ENCODE measurements around the gene TEX10. TPM values are rescaled to one million over a fixed set of nuclear protein-coding genes. Genes with fewer than 3 reads are reported as not detected.

The TEX10 gene
- total and polyA plus RNA-seq, 2 donors (not counting 3 experiments of a cell fraction or from before 2014, with no cell fraction given), result 13.6 to 21.2 TPM

- no peak overlapping the region for H3K27ac ChIP-seq (ENCODE audit: insufficient read depth, low read depth, low read length)
- POLR2A ChIA-PET, result no interaction called here
- H4K20me1 ChIP-seq (replicated peaks; ENCODE audit: control insufficient read depth, extremely low read depth, insufficient read depth, low read length), result no peaks in the 10 kb centered on the region
- no peaks in the 10 kb centered on the region for H3K9me3 ChIP-seq (replicated peaks; ENCODE audit: control insufficient read depth, insufficient read depth, low read length)
- DNase-seq (ENCODE audit: low read depth, low spot score), result no peak
- no peak overlapping the region for H3K4me2 ChIP-seq (ENCODE audit: insufficient read depth, low read length)
- FAIRE-seq, result no peak
- no peak overlapping the region for H3K9ac ChIP-seq (replicated peaks; ENCODE audit: extremely low read depth, insufficient read depth, low read length)
- intact Hi-C loops (cut with micrococcal nuclease), result loop anchor here (1.0 kb wide), 1 partner anchor 52 kb away; no protein-coding TSS in a partner anchor
- BruUV-seq (replicated peaks), result no TSS peak
- no peaks in the 10 kb centered on the region for H3K79me2 ChIP-seq (ENCODE audit: control insufficient read depth, insufficient read depth, low read length)
- no peak overlapping the region for H3K4me3 ChIP-seq (replicated peaks in 1 of 3; ENCODE audit: insufficient read depth in 1 of 3, low read depth in 1 of 3, low read length in 3 of 3)
- no peaks in the 10 kb centered on the region for H3K9me1 ChIP-seq (replicated peaks; ENCODE audit: control insufficient read depth, extremely low read depth, insufficient read depth, low read length)
- no peaks in the 10 kb centered on the region for H3K27me3 ChIP-seq (ENCODE audit: control insufficient read depth in 2 of 2, insufficient read depth in 2 of 2, low read length in 2 of 2)
- TF ChIP-seq CTCF (IDR thresholded peaks at IDR 0.05; ENCODE audit: extremely low read depth in 1 of 2, insufficient read depth in 1 of 2, low read depth in 1 of 2, low read length in 2 of 2), result no peak
- H2AFZ ChIP-seq (ENCODE audit: low read depth, low read length), result no peak overlapping the region
- H3K36me3 ChIP-seq (ENCODE audit: control insufficient read depth in 2 of 2, extremely low read depth in 1 of 2, insufficient read depth in 2 of 2, low read length in 2 of 2), result no peaks in the 10 kb centered on the region
- CTCF ChIA-PET, result interaction anchor here (0.9 to 1.6 kb wide), 2 partner anchors 9 to 41 kb away, joined by 3 read pairs; no protein-coding TSS in a partner anchor
- dilution Hi-C loops (cut with MboI; ENCODE audit: extremely low pct_ligation_motif_present, low sequenced_read_pairs), result no loop called here
- no peaks in the 10 kb centered on the region for H3K4me1 ChIP-seq (ENCODE audit: control insufficient read depth, extremely low read depth, insufficient read depth, low read length)
These were observed 6.3 kb upstream of the TEX10 start for GRCh38 chr9:100359057-100359456.

GRCh38 chr9:100357501-100357900 is 4.8 kb upstream of the TEX10 start:
- no peak overlapping the region for H3K4me3 ChIP-seq (replicated peaks in 1 of 3; ENCODE audit: insufficient read depth in 1 of 3, low read depth in 1 of 3, low read length in 3 of 3)
- dilution Hi-C loops (cut with MboI; ENCODE audit: extremely low pct_ligation_motif_present, low sequenced_read_pairs) (no loop called here), intact Hi-C loops (cut with micrococcal nuclease) (no loop called here)
- TF ChIP-seq MAX (IDR thresholded peaks at IDR 0.05; ENCODE audit: insufficient read depth, insufficient read length) (no peak), CTCF (IDR thresholded peaks at IDR 0.05; ENCODE audit: extremely low read depth in 1 of 2, insufficient read depth in 1 of 2, low read depth in 1 of 2, low read length in 2 of 2) (no peak), GATA2 (IDR thresholded peaks at IDR 0.05; ENCODE audit: insufficient read depth, insufficient read length, low read depth, low read length) (no peak), POLR2A (IDR thresholded peaks at IDR 0.05; ENCODE audit: low read depth, low read length) (no peak), EZH2 (IDR thresholded peaks at IDR 0.05; ENCODE audit: borderline replicate concordance, low read depth, low read length, severe bottlenecking) (no peak), FOS (IDR thresholded peaks at IDR 0.05; ENCODE audit: borderline replicate concordance, insufficient read depth, low read length) (no peak), MYC (IDR thresholded peaks at IDR 0.05; ENCODE audit: low read depth, low read length) (no peak), POLR2AphosphoS5 (IDR thresholded peaks at IDR 0.05; ENCODE audit: insufficient read depth, low read depth, low read length) (no peak), JUN (IDR thresholded peaks at IDR 0.05; ENCODE audit: borderline replicate concordance, insufficient read depth, insufficient read length, low read depth) (no peak)
- no peaks in the 10 kb centered on the region for H3K27me3 ChIP-seq (ENCODE audit: control insufficient read depth in 2 of 2, insufficient read depth in 2 of 2, low read length in 2 of 2)
- no peaks in the 10 kb centered on the region for H3K9me1 ChIP-seq (replicated peaks; ENCODE audit: control insufficient read depth, extremely low read depth, insufficient read depth, low read length)
- POLR2A ChIA-PET, result no interaction called here
- FAIRE-seq (no peak), DNase-seq (ENCODE audit: low read depth, low spot score) (no peak)
- no peak overlapping the region for H3K9ac ChIP-seq (replicated peaks; ENCODE audit: extremely low read depth, insufficient read depth, low read length)
- CTCF ChIA-PET, result interaction anchor here (1.6 kb wide), 1 partner anchor 11 kb away, joined by 3 read pairs; no protein-coding TSS in a partner anchor
- no peak overlapping the region for H3K4me2 ChIP-seq (ENCODE audit: insufficient read depth, low read length)
- peaks cover under 1% of the 10 kb centered on the region for H3K79me2 ChIP-seq (ENCODE audit: control insufficient read depth, insufficient read depth, low read length)
- BruUV-seq (replicated peaks), result no TSS peak
- H3K36me3 ChIP-seq (ENCODE audit: control insufficient read depth in 2 of 2, extremely low read depth in 1 of 2, insufficient read depth in 2 of 2, low read length in 2 of 2), result no peaks in the 10 kb centered on the region
- H2AFZ ChIP-seq (ENCODE audit: low read depth, low read length), result no peak overlapping the region
- no peak overlapping the region for H3K27ac ChIP-seq (ENCODE audit: insufficient read depth, low read depth, low read length)
- peaks cover 6% of the 10 kb centered on the region for H3K4me1 ChIP-seq (ENCODE audit: control insufficient read depth, extremely low read depth, insufficient read depth, low read length)
- H4K20me1 ChIP-seq (replicated peaks; ENCODE audit: control insufficient read depth, extremely low read depth, insufficient read depth, low read length), result no peaks in the 10 kb centered on the region
- no peaks in the 10 kb centered on the region for H3K9me3 ChIP-seq (replicated peaks; ENCODE audit: control insufficient read depth, insufficient read depth, low read length)
